Mesenchymal stem cell (in vitro differentiated cells and primary cell): ENCODE results near the gene CRACDL.

Experiments
- DNase-seq: peaks from one replicate; pipeline ENCODE4 v3.0.0-alpha.2; 2013
- H2AFZ ChIP-seq: one replicate; pipeline ENCODE4 v1.6.1; 2013; ENCODE audit warnings: low read depth, mild to moderate bottlenecking, control low read depth, inconsistent platforms, low read length, moderate library complexity
- H2AK5ac ChIP-seq: 2 replicates; pipeline ENCODE4 v1.6.1; 2013; ENCODE audit warnings: low read length, moderate library complexity, mild to moderate bottlenecking, inconsistent platforms; ENCODE audit not compliant: severe bottlenecking
- H2BK120ac ChIP-seq: one replicate; pipeline ENCODE4 v1.6.1; 2013; ENCODE audit warnings: low read depth, mild to moderate bottlenecking, inconsistent platforms, low read length, moderate library complexity
- H2BK12ac ChIP-seq, 2 experiments: one replicate each; pipeline ENCODE4 v1.6.1; 2013; ENCODE audit warnings: inconsistent platforms in 2 of 2, low read length in 2 of 2, mild to moderate bottlenecking in 2 of 2, moderate library complexity in 2 of 2, control low read depth in 1 of 2
- H2BK15ac ChIP-seq: one replicate; pipeline ENCODE4 v1.6.1; 2013; ENCODE audit warnings: mild to moderate bottlenecking, low read depth, inconsistent platforms; ENCODE audit not compliant: poor library complexity, severe bottlenecking
- H2BK5ac ChIP-seq: 2 replicates; pipeline ENCODE4 v1.6.1; 2013; ENCODE audit warnings: low read depth, mild to moderate bottlenecking, low read length, control low read depth, inconsistent platforms; ENCODE audit not compliant: poor library complexity, severe bottlenecking
- H3K14ac ChIP-seq, 2 experiments: one replicate each; pipeline ENCODE4 v1.6.1; 2013; ENCODE audit warnings: inconsistent platforms in 2 of 2, low read length in 2 of 2, control low read depth in 1 of 2, mild to moderate bottlenecking in 1 of 2, moderate library complexity in 1 of 2
- H3K18ac ChIP-seq, 2 experiments: one replicate each; pipeline ENCODE4 v1.6.1; 2013; ENCODE audit warnings: inconsistent platforms in 2 of 2, low read length in 2 of 2, control low read depth in 1 of 2, low read depth in 1 of 2, mild to moderate bottlenecking in 1 of 2
- H3K23ac ChIP-seq, 2 experiments: one replicate each; pipeline ENCODE4 v1.6.1; 2013; ENCODE audit warnings: inconsistent platforms in 2 of 2, low read length in 2 of 2, mild to moderate bottlenecking in 2 of 2, moderate library complexity in 2 of 2, control low read depth in 1 of 2
- H3K27ac ChIP-seq: 2 replicates; pipeline ENCODE4 v1.5.1; 2013; ENCODE audit warnings: mild to moderate bottlenecking, moderate library complexity, low read length, control low read depth, inconsistent platforms; ENCODE audit not compliant: poor library complexity, severe bottlenecking
- H3K27me3 ChIP-seq, 2 experiments: 2 replicates each; pipeline versions ENCODE4 v1.6.1 to v1.7.0; 2013; ENCODE audit warnings: low read length in 2 of 2, mild to moderate bottlenecking in 2 of 2, moderate library complexity in 2 of 2, control low read depth in 1 of 2, inconsistent platforms in 1 of 2; ENCODE audit not compliant: control insufficient read depth in 1 of 2, insufficient read depth in 1 of 2
- H3K36me3 ChIP-seq, 2 experiments: 2 replicates each; pipeline versions ENCODE4 v1.6.1 to v1.7.0; 2013; ENCODE audit warnings: low read length in 2 of 2, control low read depth in 1 of 2, inconsistent platforms in 1 of 2, low read depth in 1 of 2, mild to moderate bottlenecking in 1 of 2; ENCODE audit not compliant: insufficient read depth in 2 of 2, control insufficient read depth in 1 of 2
- H3K4ac ChIP-seq, 2 experiments: one replicate each; pipeline ENCODE4 v1.6.1; 2013; ENCODE audit warnings: inconsistent platforms in 2 of 2, low read length in 2 of 2, mild to moderate bottlenecking in 2 of 2, moderate library complexity in 2 of 2, control low read depth in 1 of 2, low read depth in 1 of 2
- H3K4me1 ChIP-seq: 2 replicates; pipeline ENCODE4 v1.6.1; 2013; ENCODE audit warnings: low read depth, low read length, control low read depth; ENCODE audit not compliant: control insufficient read depth, insufficient read depth
- H3K4me2 ChIP-seq: 2 replicates; pipeline ENCODE4 v1.6.1; 2013; ENCODE audit warnings: low read length, mild to moderate bottlenecking, inconsistent platforms; ENCODE audit not compliant: poor library complexity, severe bottlenecking
- H3K4me3 ChIP-seq, 2 experiments: 2 replicates each; pipeline versions ENCODE4 v1.5.1 to v1.7.0; 2013; ENCODE audit warnings: low read length in 2 of 2, mild to moderate bottlenecking in 2 of 2, control low read depth in 1 of 2, low read depth in 1 of 2; ENCODE audit not compliant: insufficient read depth in 1 of 2
- H3K79me1 ChIP-seq: replicated peaks from 2 replicates; pipeline ENCODE4 v1.6.1; 2013; ENCODE audit warnings: mild to moderate bottlenecking, control low read depth, low read length, inconsistent platforms; ENCODE audit not compliant: poor library complexity, severe bottlenecking
- H3K9ac ChIP-seq: 2 replicates; pipeline ENCODE4 v1.7.0; 2013; ENCODE audit warnings: mild to moderate bottlenecking, low read length, moderate library complexity
- H3K9me3 ChIP-seq: 2 replicates; pipeline ENCODE4 v1.7.0; 2013; ENCODE audit warnings: mild to moderate bottlenecking, low read length; ENCODE audit not compliant: control insufficient read depth
- H4K8ac ChIP-seq: one replicate; pipeline ENCODE4 v1.6.1; 2013; ENCODE audit warnings: inconsistent platforms, mild to moderate bottlenecking, low read length, moderate library complexity
- H4K91ac ChIP-seq: one replicate; pipeline ENCODE4 v1.6.1; 2013; ENCODE audit warnings: mild to moderate bottlenecking, low read length, inconsistent platforms
- WGBS: methylation state at CpG from one replicate; pipeline ENCODE4 v1.1.7; 2013; ENCODE audit warnings: mixed read lengths; 5-methylcytosine and 5-hydroxymethylcytosine counted together

Gene CRACDL

DNA sequence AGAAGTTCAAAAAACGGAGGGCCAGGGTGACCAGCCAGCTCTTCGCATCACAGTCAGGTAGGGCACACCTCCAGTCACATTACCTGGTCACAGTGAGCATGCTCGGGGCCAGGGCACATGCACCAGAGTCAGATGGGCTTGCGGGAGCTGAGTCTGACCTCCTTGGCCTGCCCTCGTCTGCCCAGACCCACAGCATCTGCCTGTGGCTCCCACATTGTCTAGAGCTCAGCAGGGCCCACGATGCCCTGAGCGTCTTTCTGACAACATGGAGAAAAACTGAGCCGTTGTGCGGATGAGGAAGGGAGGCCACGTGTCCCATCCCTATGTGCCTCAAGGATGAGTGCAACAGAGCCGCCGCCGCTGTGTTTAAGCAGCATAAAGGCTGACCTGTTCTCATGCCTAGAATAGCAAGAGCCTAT, 37.6 kb downstream of the CRACDL start:
- Histone ChIP-seq H4K8ac (no peak overlapping the region), H3K18ac (no peak overlapping the region), H3K27ac (no peak overlapping the region), H2BK12ac (no peak overlapping the region), H2AFZ (no peak overlapping the region), H3K23ac (no peak overlapping the region), H3K79me1 (no peaks in the 10 kb centered on the region), H3K36me3 (no peaks in the 10 kb centered on the region), H2BK5ac (no peak overlapping the region), H3K4ac (no peak overlapping the region), H3K9me3 (no peaks in the 10 kb centered on the region), H2BK120ac (no peak overlapping the region), H3K14ac (no peak overlapping the region), H3K4me1 (no peaks in the 10 kb centered on the region), H4K91ac (peak overlapping the region; percentile 27), H3K4me3 (no peak overlapping the region), H3K27me3 (peaks cover 0 to 47% of the 10 kb centered on the region in 2 experiments), H3K9ac (no peak overlapping the region), H2BK15ac (no peak overlapping the region), H3K4me2 (no peak overlapping the region), H2AK5ac (no peak overlapping the region)
- 87% methylated on average over 13 of the region's 13 CpGs for WGBS
- DNase-seq, result no peak

DNA sequence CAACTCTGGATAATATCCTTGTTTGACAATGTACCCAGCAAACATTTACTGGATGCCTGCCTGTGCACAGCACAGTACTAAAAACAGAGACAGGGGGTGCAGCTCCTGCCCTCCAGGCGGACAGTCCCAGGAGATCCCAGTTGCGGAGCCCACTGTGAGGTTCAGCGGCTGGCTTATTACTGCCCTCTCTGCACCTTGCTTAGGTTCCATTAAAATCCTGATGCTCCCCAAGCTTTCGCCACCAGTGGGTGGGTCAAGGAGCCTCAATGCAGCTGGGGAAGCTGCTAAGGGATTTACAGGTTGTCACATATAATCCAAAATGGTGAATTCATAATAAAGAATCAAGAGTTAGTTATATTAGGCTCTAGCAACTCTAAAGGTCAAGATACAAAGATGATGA, 38.3 kb downstream of the CRACDL start:
- 92% methylated on average over 3 of the region's 4 CpGs for WGBS

DNA sequence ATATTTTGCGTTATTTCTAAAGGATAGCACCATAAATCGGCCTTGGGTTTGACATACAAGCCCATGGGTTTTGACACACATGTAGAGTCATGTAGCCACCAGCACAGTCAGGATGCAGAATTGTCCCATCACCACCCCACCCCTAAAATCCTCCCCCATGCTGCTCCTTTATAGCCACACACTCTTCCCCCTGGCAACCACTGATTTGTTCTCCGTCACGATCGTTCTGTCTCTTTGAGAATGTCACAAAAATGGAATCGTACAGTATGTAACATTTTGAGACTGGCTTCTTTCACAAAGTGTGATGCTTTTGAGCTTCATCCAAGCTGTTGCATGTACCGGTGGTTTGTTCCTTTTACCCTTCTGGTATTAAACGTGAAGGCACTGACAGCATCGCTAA, 39.1 kb downstream of the CRACDL start:
- Histone ChIP-seq H4K8ac (no peak overlapping the region), H3K4me1 (no peaks in the 10 kb centered on the region), H3K4ac (no peak overlapping the region), H3K4me2 (no peak overlapping the region), H3K36me3 (no peaks in the 10 kb centered on the region), H4K91ac (no peak overlapping the region), H3K9me3 (no peaks in the 10 kb centered on the region), H2BK12ac (no peak overlapping the region), H3K9ac (no peak overlapping the region), H3K27ac (no peak overlapping the region), H3K27me3 (peaks cover 0 to 44% of the 10 kb centered on the region in 2 experiments), H3K18ac (no peak overlapping the region), H2BK120ac (no peak overlapping the region), H3K23ac (no peak overlapping the region), H3K4me3 (no peak overlapping the region), H3K79me1 (no peaks in the 10 kb centered on the region), H2AFZ (no peak overlapping the region), H2BK15ac (no peak overlapping the region), H2AK5ac (no peak overlapping the region), H2BK5ac (no peak overlapping the region), H3K14ac (no peak overlapping the region)
- DNase-seq, result no peak
- 92% methylated on average over 9 of the region's 9 CpGs for WGBS

More for the DNA sequence above, 38.3 kb downstream of the CRACDL start:
- Histone ChIP-seq H3K9me3 (no peaks in the 10 kb centered on the region), H3K4ac (no peak overlapping the region), H3K79me1 (no peaks in the 10 kb centered on the region), H2BK12ac (no peak overlapping the region), H2BK120ac (no peak overlapping the region), H3K4me1 (no peaks in the 10 kb centered on the region), H3K27ac (no peak overlapping the region), H4K91ac (no peak overlapping the region), H2BK15ac (no peak overlapping the region), H3K18ac (no peak overlapping the region), H3K14ac (no peak overlapping the region), H2BK5ac (no peak overlapping the region), H2AFZ (no peak overlapping the region), H3K36me3 (no peaks in the 10 kb centered on the region), H2AK5ac (no peak overlapping the region), H3K9ac (no peak overlapping the region), H3K23ac (no peak overlapping the region), H3K27me3 (peaks cover 0 to 47% of the 10 kb centered on the region in 2 experiments), H3K4me2 (no peak overlapping the region), H3K4me3 (no peak overlapping the region), H4K8ac (no peak overlapping the region)
- no peak for DNase-seq

DNA sequence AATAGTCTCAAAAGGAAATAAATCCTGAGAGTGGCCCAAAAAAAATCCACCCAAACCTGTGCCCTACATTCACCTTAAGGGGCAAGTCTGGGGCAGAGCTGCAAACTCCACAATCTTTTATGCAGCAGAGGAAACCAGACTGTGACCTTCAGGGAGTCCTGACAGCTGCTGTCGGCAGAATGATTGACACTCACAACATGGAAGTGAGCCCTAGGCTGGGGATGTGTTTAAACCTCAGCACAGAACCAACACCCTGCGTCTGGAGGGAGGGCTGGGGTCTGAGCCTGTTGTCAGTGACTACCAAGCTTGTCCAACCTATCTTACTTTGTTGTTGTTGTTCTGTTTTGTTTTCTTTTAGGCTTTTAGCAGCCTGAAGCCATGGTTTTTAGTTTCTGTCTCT, 39.6 kb downstream of the CRACDL start:
- DNase-seq, result no peak
- H3K14ac ChIP-seq, result no peak overlapping the region
- no peak overlapping the region for H2BK120ac ChIP-seq
- H3K9me3 ChIP-seq, result no peaks in the 10 kb centered on the region
- no peaks in the 10 kb centered on the region for H3K79me1 ChIP-seq
- H4K8ac ChIP-seq, result no peak overlapping the region
- 67% methylated on average over 2 of the region's 2 CpGs for whole genome bisulfite sequencing
- no peak overlapping the region for H2BK15ac ChIP-seq
- H2BK12ac ChIP-seq, result no peak overlapping the region
- H3K23ac ChIP-seq, result no peak overlapping the region
- no peak overlapping the region for H3K4me2 ChIP-seq
- no peak overlapping the region for H3K4ac ChIP-seq
- H3K36me3 ChIP-seq, result no peaks in the 10 kb centered on the region
- H3K27me3 ChIP-seq, result peaks cover 0 to 43% of the 10 kb centered on the region in 2 experiments
- H3K4me1 ChIP-seq, result no peaks in the 10 kb centered on the region
- H2AFZ ChIP-seq, result no peak overlapping the region
- H3K18ac ChIP-seq, result no peak overlapping the region
- no peak overlapping the region for H3K9ac ChIP-seq
- H2AK5ac ChIP-seq, result no peak overlapping the region
- H3K4me3 ChIP-seq, result no peak overlapping the region
- H2BK5ac ChIP-seq, result no peak overlapping the region
- H4K91ac ChIP-seq, result no peak overlapping the region
- H3K27ac ChIP-seq, result no peak overlapping the region
